ENCODE results near the gene UNK.
"Not testable (repeated sequence)": the region's sequence is repeated elsewhere in the genome, so short reads cannot be mapped to it uniquely, and the experiment has no call there.

The UNK gene

DNA sequence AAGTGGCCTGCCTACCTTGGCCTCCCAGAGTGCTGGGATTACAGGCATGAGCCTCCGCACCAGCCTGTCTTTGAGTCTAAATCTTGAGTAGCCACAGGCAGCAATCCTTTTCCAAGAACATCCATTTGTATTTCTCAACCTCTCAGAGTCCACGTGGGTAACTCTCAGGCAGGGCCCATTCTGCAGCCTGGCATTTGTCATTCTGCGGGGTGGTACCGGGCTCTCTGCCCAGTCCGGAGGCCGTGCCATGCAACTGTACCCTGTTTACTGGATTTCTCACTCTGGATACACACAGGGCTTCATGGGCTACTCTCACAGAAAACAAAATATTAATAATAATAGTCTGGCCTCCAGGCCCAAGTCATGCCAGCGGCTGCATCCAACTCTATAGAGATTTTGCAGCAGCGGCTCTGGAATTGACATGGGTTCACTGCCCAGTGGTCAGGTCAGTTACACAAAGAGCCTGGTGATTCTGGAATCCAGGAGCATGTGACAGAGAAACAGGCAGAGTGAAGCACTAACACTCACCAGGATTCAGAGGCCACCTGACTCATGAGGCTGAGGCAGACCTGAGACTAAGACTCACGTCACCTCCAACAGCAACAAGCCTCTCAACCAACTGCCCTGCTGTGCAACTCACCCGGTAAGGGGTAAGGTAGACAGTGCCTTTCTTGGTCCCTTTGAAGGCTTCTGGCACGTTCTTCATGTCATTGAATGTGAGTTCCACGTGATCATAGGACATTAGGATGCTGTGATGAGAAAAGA, 66.5 kb downstream of the UNK start:
- DNase-seq (ENCODE audit: low read depth): no peak

- DNase-seq (ENCODE audit: low read depth): not testable (repeated sequence)
Measured at GRCh38 chr17:75851693-75851991, 67.0 kb downstream of the UNK start.

DNA sequence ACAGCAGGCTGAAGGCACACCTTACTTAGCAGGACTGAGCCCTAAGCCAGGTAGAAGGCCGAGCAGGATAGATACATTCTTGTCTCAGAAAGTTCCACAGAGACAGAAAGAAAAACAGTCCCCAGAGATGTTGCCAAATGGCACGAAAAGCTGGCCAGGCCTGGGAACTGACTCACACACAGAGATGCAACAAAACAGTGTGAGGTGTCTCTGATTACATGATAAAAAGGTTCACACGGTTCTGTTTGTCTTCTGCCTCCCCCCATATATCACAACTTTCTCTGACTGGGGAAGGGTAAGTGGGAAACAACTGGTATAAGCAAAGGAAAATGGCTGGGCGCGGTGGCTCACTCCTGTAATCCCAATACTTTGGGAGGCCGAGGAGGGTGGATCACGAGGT, 68.8 kb downstream of the UNK start:
- DNase-seq (ENCODE audit: low read depth): no peak

DNA sequence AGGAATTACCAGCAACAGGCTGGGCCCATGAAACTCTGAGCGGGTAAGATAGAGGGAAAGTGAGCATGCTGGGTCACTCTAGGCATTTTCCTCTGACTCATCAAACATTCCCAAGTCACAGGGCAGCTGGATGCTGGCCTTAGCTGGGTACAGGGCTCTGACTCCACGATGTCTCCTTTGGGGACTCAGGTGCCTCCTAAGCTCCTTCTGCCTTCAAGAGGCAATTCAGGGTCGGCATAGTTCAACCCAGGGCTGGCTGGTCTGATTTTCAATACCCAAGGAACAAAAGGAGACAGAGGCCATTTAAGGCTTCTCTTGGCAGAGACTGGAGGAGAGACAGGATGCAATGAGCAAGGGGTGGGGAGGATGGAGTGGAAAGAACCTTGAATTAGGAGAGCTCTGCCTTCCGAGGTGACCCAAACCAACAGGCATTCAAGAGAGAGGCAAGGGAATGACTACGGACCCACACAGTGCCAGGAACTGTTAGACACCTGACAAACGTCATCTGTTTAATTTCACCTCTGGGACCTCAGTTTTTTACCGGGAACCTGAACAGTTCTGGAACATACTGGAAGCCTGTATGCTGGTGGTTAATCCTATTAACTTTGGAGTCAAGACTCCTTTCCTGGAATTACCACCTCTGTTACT, 69.6 kb downstream of the UNK start:
- DNase-seq (ENCODE audit: low read depth): no peak

GRCh38 chr17:75854881-75855309, 70.3 kb downstream of the UNK start:
- DNase-seq (ENCODE audit: low read depth): no peak

- peak; percentile 77 for DNase-seq (ENCODE audit: low read depth)
Measured at GRCh38 chr17:75855310-75856061, 70.9 kb downstream of the UNK start, which contains the start of gene WBP2. TSS of gene WBP2 (minus strand) at chr17:75855335. CDS start at chr17:75855297, 38 bp downstream.

- DNase-seq (ENCODE audit: low read depth): no peak
Measured at GRCh38 chr17:75856062-75856756, 71.6 kb downstream of the UNK start.

DNA sequence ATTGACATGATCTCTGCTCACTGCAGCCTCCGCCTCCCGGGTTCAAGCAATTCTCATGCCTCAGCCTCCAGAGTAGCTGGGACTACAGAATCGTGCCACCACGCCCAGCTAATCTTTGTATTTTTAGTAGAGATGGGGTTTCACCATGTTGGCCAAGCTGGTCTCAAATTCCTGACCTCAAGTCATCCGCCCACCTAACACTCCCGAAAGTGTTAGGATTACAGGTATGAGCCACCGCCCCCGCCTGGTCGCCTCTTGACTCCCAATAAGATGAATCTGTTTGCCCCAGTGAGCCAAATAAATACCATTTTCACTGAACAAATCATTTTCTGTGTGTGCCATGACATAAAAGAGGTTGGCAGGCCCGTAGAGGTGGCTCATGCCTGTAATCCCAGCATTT, 74.8 kb downstream of the UNK start:
- DNase-seq (ENCODE audit: low read depth): not testable (repeated sequence)

- no peak for DNase-seq (ENCODE audit: low read depth)
Measured at GRCh38 chr17:75861927-75862317, 77.3 kb downstream of the UNK start.

DNA sequence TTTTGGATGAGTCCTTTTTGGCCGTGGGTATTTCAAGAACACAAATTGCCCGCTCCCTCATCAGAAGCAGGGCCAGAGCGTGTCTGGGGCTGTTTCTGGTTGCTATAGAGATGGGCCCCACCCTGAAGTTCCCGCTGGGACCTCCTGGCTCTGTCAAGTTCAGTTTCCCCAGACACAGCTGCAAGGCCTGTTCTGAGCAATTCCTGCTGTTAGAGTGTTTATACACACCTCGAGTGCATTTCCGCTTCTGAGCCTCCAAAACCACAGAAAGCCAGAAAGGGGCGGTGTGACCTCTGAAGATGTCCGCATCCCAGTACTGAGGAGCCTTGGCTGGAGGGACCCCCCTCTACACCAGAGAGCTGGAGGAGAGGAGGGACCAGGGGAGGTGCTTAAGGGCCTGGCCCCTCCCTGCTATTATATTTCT, 79.9 kb downstream of the UNK start:
- no peak for DNase-seq (ENCODE audit: low read depth)

GRCh38 chr17:75864887-75865286, 80.3 kb downstream of the UNK start:
- not testable (repeated sequence) for DNase-seq (ENCODE audit: low read depth)

DNA sequence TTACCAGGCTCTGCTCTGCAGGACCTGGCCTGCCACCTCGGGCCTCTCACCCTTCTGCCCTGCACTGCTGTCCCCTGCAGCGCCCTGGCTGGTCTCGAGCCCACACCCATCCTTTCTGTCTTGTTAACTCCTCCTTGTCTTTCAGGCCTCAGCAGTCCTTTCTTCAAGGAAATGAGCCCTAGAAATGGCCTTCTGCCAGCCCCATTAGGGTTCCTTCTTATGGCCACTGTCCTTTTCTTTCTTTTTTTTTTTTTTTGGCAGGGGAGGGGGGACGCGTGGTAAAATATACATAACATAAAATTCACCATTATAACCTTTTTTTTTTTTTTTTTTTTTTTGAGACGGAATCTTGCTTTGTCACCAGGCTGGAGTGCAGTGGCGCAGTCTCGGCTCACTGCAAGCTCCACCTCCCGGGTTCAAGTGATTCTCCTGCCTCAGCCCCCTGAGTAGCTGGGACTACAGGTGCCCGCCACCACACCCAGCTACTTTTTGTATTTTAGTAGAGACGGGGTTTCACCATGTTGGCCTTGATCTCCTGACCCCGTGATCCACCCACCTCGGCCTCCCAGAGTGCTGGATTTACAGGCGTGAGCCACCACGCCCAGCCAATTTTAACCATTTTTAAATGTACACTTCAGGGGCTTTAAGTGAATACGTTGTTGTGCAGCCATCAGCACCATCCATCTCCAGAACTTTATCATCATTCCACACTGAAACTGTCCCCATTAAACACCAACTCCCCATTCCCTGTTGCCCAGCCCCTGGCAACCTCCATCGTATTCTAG, 81.0 kb downstream of the UNK start:
- DNase-seq (ENCODE audit: low read depth): not testable (repeated sequence)

- DNase-seq (ENCODE audit: low read depth): not testable (repeated sequence)
Measured at GRCh38 chr17:75868730-75869281, 84.2 kb downstream of the UNK start.

DNA sequence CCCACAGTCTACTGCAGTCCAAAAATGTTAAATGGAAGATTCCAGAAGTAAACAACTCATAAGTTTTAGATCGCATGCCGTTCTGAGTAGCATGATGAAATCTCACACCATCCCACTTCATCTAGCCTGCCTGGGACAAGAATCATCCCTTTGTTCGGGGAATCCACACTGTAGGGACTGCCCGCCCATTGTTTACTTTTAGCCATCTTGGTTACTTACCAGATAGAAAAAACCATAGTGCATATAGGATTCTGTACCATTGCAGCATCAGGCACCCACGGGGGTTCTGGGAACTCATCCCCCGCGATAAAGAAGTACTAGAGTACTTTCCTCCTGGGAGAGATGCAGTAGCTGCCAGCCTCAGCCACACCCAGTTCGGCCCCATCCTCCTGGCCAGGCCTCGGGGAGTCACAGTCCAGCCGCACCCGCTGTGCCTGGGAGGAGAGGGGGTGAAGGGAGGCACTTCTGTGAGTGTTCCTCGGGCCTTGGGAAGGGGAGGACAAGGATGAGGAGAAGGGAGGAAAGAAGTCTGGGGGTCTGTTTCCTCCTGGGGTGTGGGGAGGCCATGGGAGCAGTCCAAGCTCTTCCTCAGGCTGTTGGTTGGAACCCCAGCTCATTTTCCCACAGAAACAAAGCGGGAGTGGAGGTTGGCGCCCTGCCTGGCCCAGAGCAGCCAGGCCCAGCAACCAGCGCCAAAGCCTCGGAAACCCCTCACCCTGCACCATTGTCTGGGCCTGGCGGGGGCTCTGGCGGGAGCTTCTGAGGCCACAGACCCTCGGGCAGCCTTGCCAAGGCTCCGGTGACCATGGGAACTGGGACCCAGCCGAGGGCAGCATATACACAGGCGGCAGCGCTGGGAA, 84.9 kb downstream of the UNK start:
- DNase-seq (ENCODE audit: low read depth): no peak

DNA sequence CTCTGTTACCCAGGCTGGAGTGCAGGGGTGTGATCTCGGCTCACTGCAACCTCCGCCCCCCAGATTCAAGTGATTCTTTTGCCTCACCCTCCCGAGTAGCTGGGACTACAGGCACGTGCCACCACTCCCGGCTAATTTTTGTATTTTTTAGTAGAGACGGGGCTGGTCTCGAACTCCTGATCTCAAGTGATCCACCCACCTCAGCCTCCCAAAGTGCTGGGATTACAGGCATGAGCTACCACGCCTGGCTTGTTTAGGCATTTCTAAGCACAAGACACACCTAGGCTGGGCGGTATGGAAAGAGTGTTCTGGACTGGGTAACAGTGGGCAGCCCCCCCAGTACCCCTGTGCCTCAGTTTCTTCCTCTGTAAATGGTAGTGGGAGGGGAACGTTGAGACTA, 85.6 kb downstream of the UNK start:
- DNase-seq (ENCODE audit: low read depth): not testable (repeated sequence)

- DNase-seq (ENCODE audit: low read depth): no peak
Measured at GRCh38 chr17:75872434-75873351, 88.1 kb downstream of the UNK start.

GRCh38 chr17:75873587-75874322, 89.1 kb downstream of the UNK start:
- no peak for DNase-seq (ENCODE audit: low read depth)
